Lung (tissue), 12 donors: ENCODE measurements around the gene PODXL2. TPM values are rescaled to one million over a fixed set of nuclear protein-coding genes. Genes with fewer than 3 reads are reported as not detected.

Source experiments
- ATAC-seq: fragments of 200-7000 bp; cut with Tn5 transposase; one replicate; pipeline ENCODE4 v1.9.1; 2020; ENCODE audit warnings: moderate number of reproducible peaks; ENCODE audit not compliant: insufficient read depth, low FRiP score
- DNase-seq, 3 donors: peaks; one replicate each; pipeline ENCODE4 v3.0.0-alpha.2; 2013 to 2017
- H3K27ac ChIP-seq, 2 donors: one replicate each; pipeline ENCODE4 v1.5.1; 2013; ENCODE audit warnings: mild to moderate bottlenecking in 2 of 2, moderate library complexity in 2 of 2, control low read depth in 1 of 2, inconsistent platforms in 1 of 2, low read depth in 1 of 2, low read length in 1 of 2
- H3K27me3 ChIP-seq, 3 donors: one replicate each; pipeline ENCODE4 v1.5.1; 2013; ENCODE audit warnings: low read length in 2 of 3; ENCODE audit not compliant: control insufficient read depth in 3 of 3, insufficient read depth in 3 of 3
- H3K36me3 ChIP-seq, 4 donors: one replicate each; pipeline ENCODE4 v1.5.1; 2013; ENCODE audit warnings: low read length in 4 of 4, mild to moderate bottlenecking in 1 of 4, moderate library complexity in 1 of 4; ENCODE audit not compliant: control insufficient read depth in 4 of 4, insufficient read depth in 4 of 4
- H3K4me1 ChIP-seq, 5 donors: one replicate each; pipeline ENCODE4 v1.5.1; 2013; ENCODE audit warnings: low read length in 5 of 5, mild to moderate bottlenecking in 2 of 5, moderate library complexity in 1 of 5; ENCODE audit not compliant: control insufficient read depth in 5 of 5, insufficient read depth in 5 of 5
- H3K4me3 ChIP-seq: one replicate; pipeline ENCODE4 v1.5.1; 2013; ENCODE audit warnings: mild to moderate bottlenecking, control low read depth, moderate library complexity
- H3K9ac ChIP-seq, 2 donors: one replicate each; pipeline ENCODE4 v1.5.1; 2013; ENCODE audit warnings: low read length in 2 of 2, control low read depth in 1 of 2; ENCODE audit not compliant: insufficient read depth in 1 of 2
- H3K9me3 ChIP-seq, 4 donors: one replicate each; pipeline ENCODE4 v1.5.1; 2013; ENCODE audit warnings: low read length in 3 of 4, mild to moderate bottlenecking in 1 of 4, moderate library complexity in 1 of 4; ENCODE audit not compliant: control insufficient read depth in 4 of 4, insufficient read depth in 3 of 4
- WGBS, 2 donors: extraction: QIAGEN DNeasy Blood & Tissue Kit; methylation state at CpG; one replicate each; pipeline ENCODE4 v1.1.7; 2013; 5-methylcytosine and 5-hydroxymethylcytosine counted together
- polyA plus RNA-seq, 2 donors: library from polyadenylated mRNA; stranded (reverse); fragments of 200-250 nt; gene quantifications; one replicate each; pipeline ENCODE4 v1.2.1, GENCODE V29; 2013
- total RNA-seq, 2 donors: library from RNA; depleted of rRNA in 1 of 2; stranded (reverse); fragments of >200 nt in 1 of 2; gene quantifications; one replicate each; pipeline ENCODE4 v1.2.1, GENCODE V29; 2014 to 2021
- TF ChIP-seq, protein P1 (sequence below): IDR thresholded peaks from 2 replicates; pipeline ENCODE4 v1.5.1; 2012; ENCODE audit warnings: mild to moderate bottlenecking; ENCODE audit errors: control extremely low read depth, extremely low read depth
- donor health status: control.
- donor health status: control.
- donor health status: Bipolar disorder and iron deficiency.
- donor health status: healthy.
- donor health status: DM: yes; HTN: yes; CAD: no.

PODXL2 gene
- total and polyA plus RNA-seq, 4 donors = 3.1 to 7.3 (median 4.6) TPM

DNA sequence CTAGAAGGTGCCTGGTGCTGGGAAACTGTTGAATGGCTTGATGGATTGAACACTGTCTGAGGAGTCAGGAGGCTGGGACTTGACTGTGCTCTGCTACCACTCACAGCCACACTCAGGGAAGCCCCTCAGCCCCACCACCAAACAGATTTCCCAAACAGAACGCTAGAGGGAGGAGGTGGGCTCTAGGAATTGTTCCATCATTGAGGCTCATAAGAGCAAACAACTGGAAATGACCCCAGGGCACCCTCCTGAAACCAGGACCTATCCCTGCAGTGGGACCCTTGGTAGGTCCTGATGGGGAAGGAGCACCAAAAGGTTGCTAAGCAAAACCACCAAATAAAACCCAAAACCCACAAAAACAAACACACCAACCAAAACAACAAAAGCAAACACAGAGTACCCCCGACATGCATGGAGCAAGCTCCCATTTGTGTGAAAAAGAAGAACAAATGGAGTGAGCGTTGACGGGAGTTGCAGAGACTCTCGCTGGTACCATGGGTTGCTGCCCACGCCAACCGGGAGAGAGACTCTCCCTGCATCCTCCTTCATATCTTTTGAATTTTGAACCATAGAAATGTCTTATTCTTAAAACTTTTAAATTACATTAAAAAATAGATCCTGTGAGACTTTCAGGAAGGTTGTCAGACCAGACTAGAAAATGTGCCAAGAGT lies 89.4 kb downstream of the PODXL2 start:
- no peak for ATAC-seq
- Histone ChIP-seq H3K36me3 (peaks cover 0 to 3% (median 0%) of the 10 kb centered on the region in 4 donors), H3K27ac (peak overlapping the region in 1 of 2 donors; percentile 2), H3K9ac (no peak overlapping the region), H3K4me3 (no peak overlapping the region), H3K9me3 (no peaks in the 10 kb centered on the region), H3K27me3 (no peaks in the 10 kb centered on the region), H3K4me1 (peaks cover 9 to 64% (median 18%) of the 10 kb centered on the region in 5 donors)
- DNase-seq = peak in 1 of 3 donors; percentile 28
- TF ChIP-seq, protein P1, sequence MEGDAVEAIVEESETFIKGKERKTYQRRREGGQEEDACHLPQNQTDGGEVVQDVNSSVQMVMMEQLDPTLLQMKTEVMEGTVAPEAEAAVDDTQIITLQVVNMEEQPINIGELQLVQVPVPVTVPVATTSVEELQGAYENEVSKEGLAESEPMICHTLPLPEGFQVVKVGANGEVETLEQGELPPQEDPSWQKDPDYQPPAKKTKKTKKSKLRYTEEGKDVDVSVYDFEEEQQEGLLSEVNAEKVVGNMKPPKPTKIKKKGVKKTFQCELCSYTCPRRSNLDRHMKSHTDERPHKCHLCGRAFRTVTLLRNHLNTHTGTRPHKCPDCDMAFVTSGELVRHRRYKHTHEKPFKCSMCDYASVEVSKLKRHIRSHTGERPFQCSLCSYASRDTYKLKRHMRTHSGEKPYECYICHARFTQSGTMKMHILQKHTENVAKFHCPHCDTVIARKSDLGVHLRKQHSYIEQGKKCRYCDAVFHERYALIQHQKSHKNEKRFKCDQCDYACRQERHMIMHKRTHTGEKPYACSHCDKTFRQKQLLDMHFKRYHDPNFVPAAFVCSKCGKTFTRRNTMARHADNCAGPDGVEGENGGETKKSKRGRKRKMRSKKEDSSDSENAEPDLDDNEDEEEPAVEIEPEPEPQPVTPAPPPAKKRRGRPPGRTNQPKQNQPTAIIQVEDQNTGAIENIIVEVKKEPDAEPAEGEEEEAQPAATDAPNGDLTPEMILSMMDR = no peak
- WGBS, 2 donors = 89 to 92% methylated on average over 7 of the region's 7 CpGs

DNA sequence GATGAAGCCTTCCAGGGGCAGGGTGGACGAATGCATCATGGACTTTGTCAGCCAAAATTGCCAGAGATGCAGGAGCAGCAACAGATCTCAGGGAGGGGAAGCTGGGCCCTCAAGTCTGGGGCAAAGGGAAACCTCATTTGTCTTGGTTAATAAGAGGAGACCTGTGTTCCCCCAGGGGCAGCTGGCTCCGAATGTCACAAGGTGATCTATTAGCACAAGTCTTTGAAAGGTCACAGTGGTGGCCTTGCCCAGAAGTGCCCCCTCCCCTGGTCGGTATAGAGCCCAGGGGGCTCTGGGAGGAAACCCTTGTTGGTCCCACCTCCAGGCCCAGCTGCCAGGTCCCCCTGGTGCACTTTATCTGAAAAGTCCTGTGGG lies 89.9 kb downstream of the PODXL2 start:
- DNase-seq (no peak), ATAC-seq (no peak)
- Histone ChIP-seq H3K4me1 (peaks cover 9 to 62% (median 20%) of the 10 kb centered on the region in 5 donors), H3K27me3 (no peaks in the 10 kb centered on the region), H3K9ac (no peak overlapping the region), H3K9me3 (no peaks in the 10 kb centered on the region), H3K36me3 (peaks cover 0 to 3% (median 0%) of the 10 kb centered on the region in 4 donors), H3K4me3 (no peak overlapping the region), H3K27ac (no peak overlapping the region)
- TF ChIP-seq, protein P1 = no peak
- 78 to 82% methylated on average over 3 of the region's 3 CpGs for WGBS, 2 donors

DNA sequence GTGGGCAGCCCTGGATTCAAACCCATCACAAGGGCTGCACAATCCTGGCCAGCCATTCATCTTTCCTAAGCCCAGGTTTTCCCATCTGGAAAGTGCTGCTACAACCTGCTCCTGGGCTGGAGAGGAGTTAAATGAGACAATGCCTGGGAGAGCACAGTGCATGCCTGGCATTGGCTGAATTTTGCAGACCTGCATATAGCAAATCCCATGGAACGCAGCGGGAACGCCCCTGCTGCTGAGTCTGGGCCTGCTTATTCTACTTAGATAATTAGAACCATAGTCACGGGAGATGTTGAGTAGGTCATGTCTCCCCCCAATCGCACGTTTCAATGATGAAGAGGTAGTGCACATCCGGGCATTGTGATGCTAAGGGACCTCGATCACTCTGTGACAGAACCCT lies 90.4 kb downstream of the PODXL2 start:
- WGBS, 2 donors = 96% methylated on average over 8 of the region's 8 CpGs

More for the DNA sequence above, 90.4 kb downstream of the PODXL2 start:
- Histone ChIP-seq H3K36me3 (peaks cover 0 to 3% (median 0%) of the 10 kb centered on the region in 4 donors), H3K27me3 (no peaks in the 10 kb centered on the region), H3K9me3 (no peaks in the 10 kb centered on the region), H3K4me3 (no peak overlapping the region), H3K4me1 (peaks cover 9 to 57% (median 20%) of the 10 kb centered on the region in 5 donors), H3K9ac (no peak overlapping the region), H3K27ac (no peak overlapping the region)
- TF ChIP-seq, protein P1 = no peak
- ATAC-seq = no peak
- DNase-seq = no peak
